GM21367 (cell line): Measurements from ENCODE around the gene ANKRD13D.

Source experiments
- ATAC-seq: cut with Tn5 transposase; IDR thresholded peaks from one replicate; pipeline ENCODE4 v1.9.1; 2021; ENCODE audit not compliant: unreplicated experiment

ANKRD13D gene

GRCh38 chr11:67302571-67303131, 13.5 kb downstream of the ANKRD13D start:
- ATAC-seq = no peak

DNA sequence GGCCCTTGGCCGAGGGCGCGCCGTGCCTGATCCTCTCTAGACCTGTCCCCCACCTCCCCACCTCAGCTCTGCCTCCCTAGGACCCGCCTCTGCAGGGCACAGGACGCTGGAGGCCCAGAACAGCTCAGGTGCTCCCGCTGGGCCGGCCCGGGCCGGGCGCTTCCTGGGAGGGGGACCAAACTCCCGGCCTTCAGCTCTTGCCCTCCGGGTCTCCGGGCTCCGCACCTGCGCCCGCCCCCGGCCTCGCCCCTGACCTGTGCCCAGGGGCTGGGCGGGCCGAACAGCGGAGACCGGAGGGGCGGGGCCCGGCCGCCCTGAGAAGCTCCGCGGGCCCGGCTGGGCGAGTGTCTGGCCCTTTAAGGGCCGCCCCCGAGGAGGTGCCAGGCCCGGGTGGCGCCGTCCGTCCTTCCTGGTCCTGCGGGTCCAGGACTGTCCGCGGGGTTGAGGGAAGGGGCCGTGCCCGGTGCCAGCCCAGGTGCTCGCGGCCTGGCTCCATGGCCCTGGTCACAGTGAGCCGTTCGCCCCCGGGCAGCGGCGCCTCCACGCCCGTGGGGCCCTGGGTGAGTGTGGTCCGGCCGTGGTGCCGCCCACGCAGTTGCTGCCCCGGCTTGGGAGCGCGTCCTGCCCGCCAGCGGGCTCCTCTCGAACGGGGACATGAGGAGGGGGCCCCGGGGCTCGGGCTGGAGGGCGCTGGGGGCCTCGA, 14.2 kb downstream of the ANKRD13D start, which contains the start of gene SSH3:
Gene SSH3 (plus strand): TSS at position 399 of the 703 bp plus-strand sequence. CDS start 96 bp downstream, at position 495.
- no peak for ATAC-seq

DNA sequence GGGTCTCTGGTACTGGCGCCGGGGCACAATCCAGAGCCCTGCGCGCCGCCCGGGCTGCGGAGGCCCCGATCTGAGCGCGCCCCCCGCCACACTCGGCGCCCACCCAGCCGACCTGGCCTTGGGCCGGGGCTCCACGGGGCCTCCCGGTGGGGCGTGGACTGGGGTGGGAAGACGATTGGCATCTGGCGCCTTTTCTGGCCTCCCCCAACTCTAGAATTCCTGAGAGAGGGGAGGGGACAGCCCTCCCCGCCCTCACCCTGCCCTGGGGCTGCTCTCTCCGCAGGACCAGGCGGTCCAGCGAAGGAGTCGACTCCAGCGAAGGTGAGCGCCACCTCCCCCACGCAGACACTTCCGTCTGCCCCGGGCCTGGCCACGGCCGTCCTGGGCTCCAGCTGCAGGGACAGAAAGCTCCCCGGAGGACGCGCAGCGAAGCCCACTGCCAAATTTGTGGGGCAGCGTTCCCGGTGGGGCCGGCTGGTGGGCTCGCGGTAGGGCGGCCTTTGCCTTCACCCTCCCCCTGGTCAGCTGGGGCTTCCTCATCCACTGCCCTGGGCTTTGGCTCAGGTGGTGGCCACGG, 14.8 kb downstream of the ANKRD13D start:
- no peak for ATAC-seq

DNA sequence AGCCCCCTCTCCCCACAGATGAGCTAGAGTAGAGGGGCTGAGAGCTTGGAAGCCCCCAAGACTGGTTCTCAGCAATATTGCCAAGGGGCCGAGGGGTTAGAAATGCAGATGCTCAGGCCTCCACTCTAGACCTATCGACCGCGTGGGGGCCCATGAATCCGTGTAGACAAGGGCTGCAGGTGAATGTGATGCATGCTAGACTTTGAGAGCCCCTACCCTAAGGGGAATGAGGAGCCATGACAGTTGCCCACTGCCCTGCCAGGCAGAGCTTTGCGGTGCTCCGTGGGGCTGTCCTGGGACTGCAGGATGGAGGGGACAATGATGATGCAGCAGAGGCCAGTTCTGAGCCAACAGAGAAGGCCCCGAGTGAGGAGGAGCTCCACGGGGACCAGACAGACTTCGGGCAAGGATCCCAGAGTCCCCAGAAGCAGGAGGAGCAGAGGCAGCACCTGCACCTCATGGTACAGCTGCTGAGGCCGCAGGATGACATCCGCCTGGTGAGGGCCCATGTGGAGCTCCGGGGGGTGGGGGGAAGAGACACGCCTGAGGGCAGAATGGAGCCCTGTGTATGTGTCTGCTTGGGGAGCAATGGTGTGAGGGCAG, 15.5 kb downstream of the ANKRD13D start:
- no peak for ATAC-seq

DNA sequence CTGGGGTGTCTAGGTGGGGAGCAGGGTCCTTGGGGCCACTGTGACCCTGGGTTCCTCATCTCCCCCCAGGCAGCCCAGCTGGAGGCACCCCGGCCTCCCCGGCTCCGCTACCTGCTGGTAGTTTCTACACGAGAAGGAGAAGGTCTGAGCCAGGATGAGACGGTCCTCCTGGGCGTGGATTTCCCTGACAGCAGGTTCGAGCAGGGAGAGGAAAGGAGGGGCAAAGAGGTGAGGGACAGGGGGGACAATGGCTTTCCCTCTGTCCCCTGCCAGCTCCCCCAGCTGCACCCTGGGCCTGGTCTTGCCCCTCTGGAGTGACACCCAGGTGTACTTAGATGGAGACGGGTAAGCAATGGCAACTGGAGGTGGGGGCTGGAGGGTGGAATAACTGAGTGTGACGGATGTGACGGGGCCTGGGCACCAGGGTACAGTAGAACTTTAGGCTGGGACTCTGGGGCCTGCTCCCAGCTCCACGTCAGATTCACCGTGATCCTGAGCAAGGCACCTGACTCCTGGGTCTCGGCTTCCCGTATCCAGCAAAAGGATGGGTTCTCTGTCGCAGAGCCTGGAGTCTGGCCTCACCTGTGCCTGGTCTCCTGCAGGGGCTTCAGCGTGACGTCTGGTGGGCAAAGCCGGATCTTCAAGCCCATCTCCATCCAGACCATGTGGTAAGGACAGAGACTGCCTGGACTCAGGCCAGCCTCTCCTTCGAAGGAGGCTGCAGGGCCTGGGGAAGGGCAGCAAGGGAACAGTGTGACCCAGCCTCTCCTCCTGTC, 17.9 kb downstream of the ANKRD13D start:
- ATAC-seq = no peak

GRCh38 chr11:67307545-67308001, 18.5 kb downstream of the ANKRD13D start:
- no peak for ATAC-seq

- no peak for ATAC-seq
Observed at GRCh38 chr11:67308031-67308866, 19.1 kb downstream of the ANKRD13D start.

GRCh38 chr11:67309166-67309565, 20.1 kb downstream of the ANKRD13D start:
- ATAC-seq = no peak

DNA sequence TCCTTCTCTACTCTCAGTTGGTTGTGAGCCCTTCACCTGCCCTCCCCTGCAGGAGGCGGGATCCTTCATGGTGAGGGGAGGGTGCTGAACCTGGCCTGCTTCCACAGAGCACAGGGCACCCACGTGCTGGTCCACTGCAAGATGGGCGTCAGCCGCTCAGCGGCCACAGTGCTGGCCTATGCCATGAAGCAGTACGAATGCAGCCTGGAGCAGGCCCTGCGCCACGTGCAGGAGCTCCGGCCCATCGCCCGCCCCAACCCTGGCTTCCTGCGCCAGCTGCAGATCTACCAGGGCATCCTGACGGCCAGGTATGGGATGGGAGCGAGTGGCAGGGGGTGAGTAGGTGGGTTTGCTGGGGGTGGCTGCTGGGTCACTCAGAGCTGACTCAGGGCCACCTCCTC, 20.6 kb downstream of the ANKRD13D start:
- no peak for ATAC-seq

DNA sequence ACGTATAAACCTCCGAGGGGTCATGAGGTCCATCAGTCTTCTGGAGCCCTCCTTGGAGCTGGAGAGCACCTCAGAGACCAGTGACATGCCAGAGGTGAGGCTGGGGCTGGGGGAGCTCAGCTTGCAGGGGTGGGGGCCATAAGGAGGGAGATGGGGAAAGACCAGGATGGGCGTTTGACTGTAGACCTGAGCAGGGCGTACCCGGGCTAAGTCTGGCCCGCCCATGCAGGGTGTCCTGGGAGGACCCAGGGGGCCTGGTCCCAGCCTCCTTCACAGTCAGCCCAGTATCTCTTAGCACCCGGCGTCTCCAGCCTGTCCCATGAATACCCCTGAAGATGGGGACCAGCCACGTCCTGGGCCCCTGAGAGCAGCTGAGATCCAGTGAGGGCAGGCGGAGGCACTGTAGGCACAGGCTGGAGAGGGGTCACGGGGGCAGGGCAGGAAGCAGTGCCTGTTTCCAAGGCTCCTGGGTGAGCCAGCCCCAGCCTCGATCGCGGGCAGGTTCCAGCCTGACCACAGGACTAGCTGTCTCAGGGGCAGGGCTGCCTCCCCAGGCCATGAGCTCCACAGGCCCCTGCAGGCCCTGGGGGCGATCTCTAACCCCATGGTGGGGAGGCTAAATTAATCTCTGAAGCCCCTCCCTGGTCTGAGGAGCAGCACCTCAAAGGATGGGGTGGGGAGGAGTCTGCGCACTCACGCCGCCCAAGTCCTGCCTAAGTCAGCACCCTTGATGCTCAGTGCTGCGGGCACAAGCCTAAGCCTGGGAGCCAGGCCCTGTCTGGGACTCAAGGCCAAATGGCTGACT, 21.3 kb downstream of the ANKRD13D start:
- ATAC-seq = no peak

DNA sequence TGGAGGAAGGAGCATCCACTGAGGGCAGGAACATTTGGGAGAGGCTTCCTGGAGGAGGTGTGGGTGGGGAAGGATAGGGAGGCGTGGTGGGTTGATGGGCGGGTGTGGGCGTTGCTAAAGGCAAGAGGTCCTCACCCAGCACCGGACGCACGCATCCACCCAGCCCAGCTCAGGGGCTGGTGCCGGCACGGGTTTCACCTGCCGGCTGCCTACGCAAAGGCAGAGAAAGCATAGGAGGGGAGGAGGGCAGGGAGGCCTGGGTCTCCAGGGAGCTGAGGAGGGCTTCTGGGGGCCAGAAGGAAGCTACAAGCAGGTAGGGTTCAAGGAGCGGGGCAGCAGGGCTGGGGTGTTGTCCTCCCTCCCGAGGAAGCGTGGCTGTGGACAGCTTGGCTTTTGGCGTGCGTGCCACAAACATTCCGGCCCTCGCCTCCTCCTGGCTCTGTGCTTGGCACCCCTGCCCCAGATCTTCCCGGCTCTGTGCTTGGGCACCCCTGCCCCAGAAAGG, 22.0 kb downstream of the ANKRD13D start:
- ATAC-seq = no peak

DNA sequence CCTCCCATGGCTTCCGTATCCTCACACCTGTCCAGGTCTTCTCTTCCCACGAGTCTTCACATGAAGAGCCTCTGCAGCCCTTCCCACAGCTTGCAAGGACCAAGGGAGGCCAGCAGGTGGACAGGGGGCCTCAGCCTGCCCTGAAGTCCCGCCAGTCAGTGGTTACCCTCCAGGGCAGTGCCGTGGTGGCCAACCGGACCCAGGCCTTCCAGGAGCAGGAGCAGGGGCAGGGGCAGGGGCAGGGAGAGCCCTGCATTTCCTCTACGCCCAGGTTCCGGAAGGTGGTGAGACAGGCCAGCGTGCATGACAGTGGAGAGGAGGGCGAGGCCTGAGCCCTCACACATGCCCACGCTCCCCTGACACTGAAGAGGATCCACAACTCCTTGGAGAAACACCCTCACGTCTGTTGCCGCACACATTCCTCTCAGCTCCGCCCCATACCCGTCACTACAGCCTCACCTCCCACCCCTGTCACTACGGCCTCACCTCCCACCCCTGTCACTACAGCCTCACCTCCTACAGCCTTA, 22.5 kb downstream of the ANKRD13D start:
- ATAC-seq = no peak

- ATAC-seq = no peak
Observed at GRCh38 chr11:67312187-67313021, 23.3 kb downstream of the ANKRD13D start.

DNA sequence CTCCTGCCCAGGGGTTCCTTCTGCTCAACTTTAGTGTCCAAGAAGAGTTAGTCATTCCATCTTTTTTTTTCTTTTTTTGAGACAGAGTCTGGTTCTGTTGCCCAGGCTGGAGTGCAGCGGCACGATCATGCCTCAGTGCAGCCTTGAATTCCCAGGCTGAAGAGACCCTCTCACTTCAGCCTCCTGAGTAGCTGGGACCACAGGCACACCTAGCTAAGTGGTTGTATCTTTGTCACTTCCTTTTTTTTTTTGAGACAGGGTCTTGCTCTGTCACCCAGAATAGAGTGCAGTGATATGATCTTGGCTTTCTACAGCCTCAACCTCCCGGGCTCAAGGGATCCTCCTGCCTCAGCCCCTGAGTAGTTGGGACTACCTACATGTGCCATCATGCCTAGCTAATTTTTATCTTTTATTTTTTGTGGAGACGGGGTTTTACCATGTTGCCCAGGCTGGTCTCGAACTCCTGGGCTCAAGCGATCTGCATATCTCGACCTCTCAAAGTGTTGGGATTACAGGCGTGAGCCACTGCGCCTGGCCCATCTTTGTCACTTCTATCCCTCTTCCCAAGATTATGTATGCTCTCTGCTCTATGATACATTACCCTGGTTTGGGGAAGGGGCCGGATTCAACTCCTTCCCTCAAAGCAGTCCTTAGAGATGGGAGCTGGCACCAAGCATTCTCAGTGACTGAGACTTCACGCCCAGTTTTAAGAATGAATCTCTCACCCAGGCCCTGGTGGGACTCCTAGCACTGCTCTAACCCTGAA, 24.2 kb downstream of the ANKRD13D start:
- ATAC-seq = no peak

DNA sequence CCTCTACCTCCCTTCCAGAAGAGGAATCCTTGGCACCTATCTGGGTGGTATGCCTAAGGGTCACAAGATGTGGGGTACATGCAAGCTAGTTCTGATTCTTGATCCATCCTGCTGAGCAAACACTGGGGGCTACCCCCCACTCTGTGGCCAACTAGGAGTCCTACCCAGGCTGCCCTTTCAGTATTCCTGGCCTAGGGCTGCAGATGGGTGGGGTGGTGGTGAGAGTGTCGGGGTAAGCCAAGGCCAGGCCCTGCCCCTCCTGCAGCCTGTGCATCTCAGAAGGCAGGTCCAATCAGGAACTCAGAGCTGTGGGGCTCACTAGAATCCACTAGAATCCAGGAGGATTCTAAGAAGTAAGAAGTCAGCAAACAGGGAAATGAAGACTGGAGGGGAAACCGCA, 25.1 kb downstream of the ANKRD13D start:
- ATAC-seq = no peak

- no peak for ATAC-seq
Observed at GRCh38 chr11:67315325-67315909, 26.3 kb downstream of the ANKRD13D start.

- ATAC-seq = no peak
Observed at GRCh38 chr11:67316882-67317204, 27.7 kb downstream of the ANKRD13D start.
